HEK293T (cell line): ENCODE data around the gene CKLF.

Source experiments
- CTCF ChIA-PET: fragments of 350-600 bp; formaldehyde crosslinking; extraction: SDS; loops from one replicate; lab custom pipeline; 2021; ENCODE audit warnings: antibody characterized with exemption, inconsistent platforms; lab: Yijun Ruan, JAX
- POLR2A ChIA-PET: fragments of 350-600 bp; formaldehyde crosslinking; extraction: SDS; loops from one replicate; lab custom pipeline; 2020; ENCODE audit warnings: antibody characterized with exemption, inconsistent platforms; lab: Yijun Ruan, JAX
- DNase-seq: peaks from one replicate; pipeline ENCODE4 v3.0.0; 2012; ENCODE audit warnings: mixed read lengths; ENCODE audit errors: extremely low spot score
- ARNT ChIP-seq: fragments of 450-650 bp; IDR thresholded peaks from 2 replicates; pipeline ENCODE4 v1.6.1; 2017; ENCODE audit warnings: mild to moderate bottlenecking
- BHLHE40 ChIP-seq: fragments of 450-650 bp; IDR thresholded peaks from 2 replicates; pipeline ENCODE4 v1.6.1; 2016; ENCODE audit warnings: mild to moderate bottlenecking, moderate library complexity, borderline replicate concordance
- CTBP1 ChIP-seq: fragments of 450-650 bp; IDR thresholded peaks from 2 replicates; pipeline ENCODE4 v1.6.1; 2016; ENCODE audit warnings: borderline replicate concordance
- ELF4 ChIP-seq: fragments of 450-650 bp; IDR thresholded peaks from 2 replicates; pipeline ENCODE4 v1.6.1; 2017; ENCODE audit warnings: antibody characterized with exemption
- FOXA1 ChIP-seq: fragments of 450-650 bp; IDR thresholded peaks from 2 replicates; pipeline ENCODE4 v1.6.1; 2016; ENCODE audit warnings: mild to moderate bottlenecking
- FOXK2 ChIP-seq: fragments of 450-650 bp; IDR thresholded peaks from 2 replicates; pipeline ENCODE4 v1.6.1; 2016; ENCODE audit warnings: mild to moderate bottlenecking
- FOXM1 ChIP-seq: fragments of 450-650 bp; IDR thresholded peaks from 2 replicates; pipeline ENCODE4 v1.6.1; 2017; ENCODE audit warnings: mild to moderate bottlenecking, borderline replicate concordance
- HDGF ChIP-seq: fragments of 450-650 bp; IDR thresholded peaks from 2 replicates; pipeline ENCODE4 v1.6.1; 2017; ENCODE audit warnings: antibody characterized with exemption, borderline replicate concordance
- L3MBTL2 ChIP-seq: fragments of 450-650 bp; conservative IDR thresholded peaks from 2 replicates; pipeline ENCODE4 v1.6.1; 2016; ENCODE audit warnings: mild to moderate bottlenecking
- LEF1 ChIP-seq: fragments of 450-650 bp; IDR thresholded peaks from 2 replicates; pipeline ENCODE4 v1.6.1; 2017; ENCODE audit warnings: mild to moderate bottlenecking, borderline replicate concordance
- NFRKB ChIP-seq: fragments of 450-650 bp; IDR thresholded peaks from 2 replicates; pipeline ENCODE4 v1.6.1; 2016; ENCODE audit warnings: mild to moderate bottlenecking, moderate library complexity
- SP1 ChIP-seq: fragments of 450-650 bp; IDR thresholded peaks from 2 replicates; pipeline ENCODE4 v1.6.1; 2017
- SUZ12 ChIP-seq: fragments of 450-650 bp; IDR thresholded peaks from 2 replicates; pipeline ENCODE4 v1.6.1; 2016; ENCODE audit warnings: mild to moderate bottlenecking
- TARDBP ChIP-seq: fragments of 450-650 bp; IDR thresholded peaks from 2 replicates; pipeline ENCODE4 v1.6.1; 2016
- ZNF384 ChIP-seq: fragments of 450-650 bp; IDR thresholded peaks from 2 replicates; pipeline ENCODE4 v1.6.1; 2016
- TF ChIP-seq, protein P1 (sequence below): fragments of 450-650 bp; IDR thresholded peaks from 2 replicates; pipeline ENCODE4 v1.6.1; 2016

The CKLF gene

DNA sequence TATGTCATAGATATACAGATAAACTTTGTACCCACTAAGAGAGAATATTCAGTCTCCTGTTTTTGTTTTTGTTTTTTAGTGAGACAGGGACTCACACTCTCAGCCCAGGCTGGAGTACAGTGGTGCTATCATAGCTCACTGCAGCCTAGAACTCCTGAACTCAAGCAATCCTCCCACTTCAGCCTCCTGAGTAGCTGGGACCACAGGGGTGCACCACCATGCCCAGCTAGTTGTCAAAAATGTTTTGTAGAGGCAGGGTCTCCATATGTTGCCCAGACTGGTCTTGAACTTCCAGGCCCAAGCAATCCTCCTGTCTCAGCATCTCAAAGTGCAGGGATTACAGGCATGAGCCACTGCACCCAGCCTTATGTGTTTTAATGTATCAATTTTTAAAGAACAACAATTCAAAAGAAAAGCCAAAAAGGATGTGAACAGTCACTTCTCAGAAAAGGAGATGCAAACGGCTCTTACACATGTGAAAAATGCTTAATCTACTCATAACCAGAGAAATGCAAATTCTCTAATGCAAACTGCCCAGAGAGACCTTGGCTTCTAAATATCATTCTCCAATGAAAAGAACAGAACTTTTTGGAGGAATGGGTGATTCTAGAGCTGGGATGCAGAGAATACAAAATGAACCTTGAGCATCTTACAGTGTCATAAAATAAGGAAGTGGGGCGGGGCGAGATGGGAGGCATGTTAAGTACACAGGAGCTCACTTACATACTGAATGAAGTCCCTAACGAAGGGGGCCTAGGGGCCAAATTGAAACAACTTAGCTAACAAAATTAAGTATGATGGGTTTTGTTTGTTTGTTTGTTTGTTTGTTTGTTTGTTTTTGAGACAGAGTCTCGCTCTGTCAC, 44.8 kb downstream of the CKLF start:
- CTCF ChIA-PET: interaction anchor here (0.7 to 1.7 kb wide), 2 partner anchors 10 to 11 kb away, joined by 6 to 8 read pairs; no protein-coding TSS in a partner anchor
- TF ChIP-seq FOXM1 (no peak), ARNT (no peak), ZNF384 (no peak), ELF4 (no peak), TARDBP (no peak), HDGF (no peak), NFRKB (no peak), LEF1 (no peak), SP1 (no peak), CTBP1 (no peak), L3MBTL2 (no peak), SUZ12 (no peak)
- no peak for DNase-seq
- POLR2A ChIA-PET: no interaction called here

DNA sequence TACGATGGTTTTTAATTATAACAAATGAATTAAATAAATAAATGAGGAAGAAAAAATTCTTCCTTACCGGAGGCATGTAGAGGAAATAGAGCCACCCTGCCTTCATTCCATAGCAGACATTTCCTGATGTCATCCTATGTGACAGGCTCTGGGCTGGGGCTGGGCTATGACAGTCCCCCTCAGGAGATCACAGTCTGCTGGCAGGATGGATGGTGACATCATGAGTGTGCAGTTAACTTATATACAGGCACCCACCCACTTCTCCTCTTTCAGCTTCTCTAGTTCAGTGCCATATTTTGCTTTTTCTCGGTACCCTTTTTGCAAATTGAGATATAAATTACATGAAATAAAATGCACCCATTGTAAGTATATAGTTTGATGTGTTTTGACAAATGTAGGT, 45.7 kb downstream of the CKLF start:
- ChIA-PET CTCF (interaction anchor here (0.7 to 1.7 kb wide), 2 partner anchors 9 to 10 kb away, joined by 6 to 8 read pairs; no protein-coding TSS in a partner anchor), POLR2A (no interaction called here)
- TF ChIP-seq L3MBTL2 (no peak), FOXA1 (no peak), LEF1 (no peak)
- DNase-seq: no peak

DNA sequence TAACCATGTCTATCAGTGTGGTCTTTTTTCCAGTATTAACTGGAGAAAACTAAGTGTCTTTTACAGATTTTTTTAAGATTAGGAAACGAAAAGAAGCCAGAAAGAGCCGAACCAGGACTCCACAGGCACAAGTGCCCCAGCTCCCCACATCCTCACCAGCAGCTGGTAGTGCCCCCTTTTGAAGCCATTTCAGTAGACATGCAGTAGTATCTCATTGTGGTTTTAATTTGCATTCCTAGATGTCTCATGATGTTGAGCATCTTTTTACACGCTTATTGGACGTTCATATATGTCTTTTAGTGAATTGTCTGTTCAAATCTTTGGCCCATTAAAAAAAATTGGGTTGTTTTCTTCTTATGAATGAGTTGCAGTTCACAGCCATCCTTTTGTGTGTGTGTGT, 47.4 kb downstream of the CKLF start:
- TF ChIP-seq HDGF: no peak
- no peak for TF ChIP-seq ZNF384
- no peak for TF ChIP-seq ARNT
- TF ChIP-seq FOXK2: no peak
- no peak for TF ChIP-seq TARDBP
- no peak for TF ChIP-seq LEF1
- TF ChIP-seq, protein P1, sequence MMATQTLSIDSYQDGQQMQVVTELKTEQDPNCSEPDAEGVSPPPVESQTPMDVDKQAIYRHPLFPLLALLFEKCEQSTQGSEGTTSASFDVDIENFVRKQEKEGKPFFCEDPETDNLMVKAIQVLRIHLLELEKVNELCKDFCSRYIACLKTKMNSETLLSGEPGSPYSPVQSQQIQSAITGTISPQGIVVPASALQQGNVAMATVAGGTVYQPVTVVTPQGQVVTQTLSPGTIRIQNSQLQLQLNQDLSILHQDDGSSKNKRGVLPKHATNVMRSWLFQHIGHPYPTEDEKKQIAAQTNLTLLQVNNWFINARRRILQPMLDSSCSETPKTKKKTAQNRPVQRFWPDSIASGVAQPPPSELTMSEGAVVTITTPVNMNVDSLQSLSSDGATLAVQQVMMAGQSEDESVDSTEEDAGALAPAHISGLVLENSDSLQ: no peak
- TF ChIP-seq CTBP1: no peak
- no peak for TF ChIP-seq SP1
- no peak for TF ChIP-seq FOXM1
- ChIA-PET CTCF (no interaction called here), POLR2A (no interaction called here)
- DNase-seq: no peak

DNA sequence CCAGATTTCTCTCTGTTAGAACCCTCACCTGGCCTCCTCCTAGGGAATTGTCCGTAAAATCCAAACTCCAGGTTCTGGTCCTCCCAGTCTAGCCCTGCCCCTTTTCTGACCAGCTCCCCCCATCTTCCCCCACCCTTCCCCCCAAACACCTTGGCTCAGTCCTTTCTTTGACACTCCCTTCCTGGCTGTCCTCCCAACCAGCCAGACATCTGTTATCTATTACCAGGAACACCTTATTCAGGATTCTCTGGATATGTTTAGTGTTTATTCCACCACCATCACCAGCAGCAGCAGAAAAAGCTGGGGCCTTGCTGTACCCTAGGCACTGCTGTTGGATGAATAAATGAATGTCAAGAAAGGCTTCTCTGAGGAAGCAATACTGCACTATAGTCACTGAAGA, 48.1 kb downstream of the CKLF start:
- ChIA-PET CTCF (no interaction called here), POLR2A (no interaction called here)
- no peak for DNase-seq
- TF ChIP-seq FOXM1 (no peak), SP1 (no peak), NFRKB (no peak), LEF1 (no peak), CTBP1 (no peak), SUZ12 (no peak), HDGF (no peak), BHLHE40 (no peak), L3MBTL2 (no peak), FOXK2 (no peak), ZNF384 (no peak), ARNT (no peak), ELF4 (no peak), FOXA1 (no peak), TARDBP (no peak)
- TF ChIP-seq, protein P1: no peak

DNA sequence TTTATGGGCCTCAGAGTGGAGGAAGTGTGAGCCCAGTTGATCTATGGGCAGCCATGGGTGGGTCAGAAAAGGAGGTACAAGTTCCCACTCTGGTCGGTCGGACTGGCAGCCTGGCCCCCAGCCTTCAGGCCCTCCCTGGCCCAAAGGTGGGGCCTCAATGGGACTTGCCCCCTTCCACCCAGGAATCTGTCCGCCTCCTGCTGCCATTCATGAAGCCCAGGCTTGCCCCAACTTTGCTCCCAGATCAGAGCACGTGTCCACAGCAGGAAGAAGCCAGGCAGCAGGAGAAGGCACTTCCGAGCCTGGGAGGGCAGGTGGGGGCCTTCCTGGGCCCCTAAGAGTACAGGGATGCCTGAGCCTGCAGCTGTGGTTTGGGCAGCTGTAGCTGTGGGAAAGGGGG, 49.1 kb downstream of the CKLF start:
- ChIA-PET POLR2A (no interaction called here), CTCF (no interaction called here)
- no peak for DNase-seq
- TF ChIP-seq NFRKB (no peak), FOXA1 (no peak), CTBP1 (no peak), HDGF (no peak), ELF4 (no peak), ARNT (no peak), TARDBP (no peak), L3MBTL2 (no peak), ZNF384 (no peak), SP1 (no peak), LEF1 (no peak), FOXM1 (no peak), BHLHE40 (no peak), FOXK2 (no peak), SUZ12 (no peak)
- TF ChIP-seq, protein P1: no peak
